Measurements from ENCODE around the gene DAPK1. TPM values are rescaled to one million over a fixed set of nuclear protein-coding genes. Genes with fewer than 3 reads are reported as not detected.

The DAPK1 gene
- polyA plus RNA-seq, 2 of the 4 experiments (the other 2 are of a cell fraction) = 55.2 to 67.2 TPM

DNA sequence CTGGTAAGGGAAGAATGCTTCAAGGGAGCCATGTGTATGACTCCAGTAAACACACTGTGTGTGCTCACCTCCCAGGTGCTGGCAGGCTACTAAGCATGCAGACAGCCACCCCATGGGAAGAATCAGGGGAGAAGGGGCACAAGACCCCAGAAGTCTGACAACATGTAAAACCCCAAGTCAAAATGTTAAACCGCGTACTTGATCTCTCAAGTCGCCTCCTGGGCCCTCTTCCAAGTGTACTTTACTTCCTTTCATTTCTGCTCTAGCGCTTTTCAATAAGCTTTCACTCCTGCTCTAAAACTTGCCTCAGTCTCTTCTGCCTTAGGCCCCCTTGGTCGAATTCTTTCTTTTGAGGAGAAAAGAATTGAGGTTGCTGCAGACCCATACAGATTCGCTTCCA is 31.3 kb downstream of the DAPK1 start:
- no peak overlapping the region for H3K27ac ChIP-seq
- no peak for DNase-seq (ENCODE audit: low read depth in 1 of 2, low spot score in 1 of 2)
- peaks cover 20% of the 10 kb centered on the region for H3K4me1 ChIP-seq
- H3K4me2 ChIP-seq = no peak overlapping the region
- H3K9me3 ChIP-seq = no peaks in the 10 kb centered on the region
- no peak for FAIRE-seq
- CTCF ChIA-PET = no interaction called here
- POLR2A ChIA-PET = no interaction called here
- H3K4me3 ChIP-seq = no peak overlapping the region
- ATAC-seq = no peak
- WGBS (ENCODE audit: missing lambda C conversion rate) = 93% methylated on average over 6 of the region's 6 CpGs
- no peak for TF ChIP-seq ZC3H11A (IDR thresholded peaks at IDR 0.05)

DNA sequence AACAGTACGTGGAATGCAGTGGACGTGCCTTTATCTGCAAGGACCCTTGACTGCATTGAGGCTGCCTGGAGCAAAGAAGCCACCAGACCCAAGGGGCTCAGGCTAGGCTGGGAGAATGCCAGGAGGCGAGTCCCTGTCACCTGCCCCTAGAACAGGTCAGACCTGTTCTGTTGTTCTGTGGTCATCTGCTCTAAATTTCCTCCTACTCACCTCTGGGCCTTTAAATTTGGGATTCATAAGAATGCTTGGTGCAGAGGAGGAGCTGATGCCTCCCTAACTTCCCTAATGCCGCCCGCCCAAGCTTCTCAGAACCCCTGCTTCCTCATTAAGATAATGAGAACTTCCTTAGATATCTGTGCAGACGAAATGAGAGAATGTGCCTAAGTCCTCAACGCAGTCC is 32.0 kb downstream of the DAPK1 start:
- FAIRE-seq = no peak

DNA sequence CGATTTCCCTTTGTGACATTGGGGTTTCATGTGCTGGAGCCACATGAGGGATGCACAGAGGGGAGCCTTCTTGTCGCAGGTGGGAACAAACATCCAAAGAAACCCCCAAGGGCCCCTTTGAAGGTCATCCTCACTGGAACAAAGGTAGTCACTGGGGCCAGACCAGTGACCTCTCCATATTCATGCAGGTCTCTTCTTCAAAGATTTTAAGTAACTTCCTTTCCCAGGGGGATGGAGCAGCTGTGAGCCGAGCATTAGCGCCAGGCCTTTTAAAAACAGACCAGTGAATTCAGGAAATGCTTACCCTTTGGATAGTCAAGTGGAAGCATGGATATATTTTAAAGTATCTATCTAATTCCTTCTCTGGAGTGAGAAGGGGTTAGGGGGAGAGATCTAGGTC is 33.0 kb downstream of the DAPK1 start:
- ChIA-PET CTCF (interaction anchor here (0.9 kb wide), 1 partner anchor 41 kb away, joined by 3 read pairs; no protein-coding TSS in a partner anchor), POLR2A (no interaction called here)
- FAIRE-seq (no peak), DNase-seq (ENCODE audit: low read depth in 1 of 2, low spot score in 1 of 2) (no peak), ATAC-seq (no peak)
- H3K4me1 ChIP-seq = peaks cover 22% of the 10 kb centered on the region
- no peak overlapping the region for H3K27ac ChIP-seq
- H3K4me2 ChIP-seq = no peak overlapping the region
- TF ChIP-seq PHF8 (IDR thresholded peaks at IDR 0.05; ENCODE audit: borderline replicate concordance, low read depth) = no peak
- no peak for TF ChIP-seq BHLHE40 (IDR thresholded peaks at IDR 0.05; ENCODE audit: low read depth, low read length)
- no peak for TF ChIP-seq JUNB (IDR thresholded peaks at IDR 0.05)
- no peak for TF ChIP-seq HEYL (CRISPR knock-in tag; IDR thresholded peaks at IDR 0.05)
- TF ChIP-seq NPAS2 (CRISPR knock-in tag; IDR thresholded peaks at IDR 0.05; ENCODE audit: borderline replicate concordance) = no peak
- TF ChIP-seq EHF (CRISPR knock-in tag; IDR thresholded peaks at IDR 0.05) = no peak
- no peaks in the 10 kb centered on the region for H3K9me3 ChIP-seq
- WGBS (ENCODE audit: missing lambda C conversion rate) = 92% methylated on average over 4 of the region's 4 CpGs
- H3K4me3 ChIP-seq = no peak overlapping the region

More for the DNA sequence above, 32.0 kb downstream of the DAPK1 start:
- Histone ChIP-seq H3K4me1 (peaks cover 20% of the 10 kb centered on the region), H3K27ac (no peak overlapping the region), H3K4me2 (no peak overlapping the region), H3K4me3 (no peak overlapping the region), H3K9me3 (no peaks in the 10 kb centered on the region)
- ATAC-seq (no peak), DNase-seq (ENCODE audit: low read depth in 1 of 2, low spot score in 1 of 2) (no peak)
- ChIA-PET POLR2A (no interaction called here), CTCF (no interaction called here)
- TF ChIP-seq GATA3 (IDR thresholded peaks at IDR 0.05; ENCODE audit: borderline replicate concordance) = no peak
- TF ChIP-seq CHD2 (IDR thresholded peaks at IDR 0.05; ENCODE audit: low read length, partially characterized antibody) = no peak
- no peak for TF ChIP-seq RARB (CRISPR knock-in tag; IDR thresholded peaks at IDR 0.05)
- TF ChIP-seq, protein P1, sequence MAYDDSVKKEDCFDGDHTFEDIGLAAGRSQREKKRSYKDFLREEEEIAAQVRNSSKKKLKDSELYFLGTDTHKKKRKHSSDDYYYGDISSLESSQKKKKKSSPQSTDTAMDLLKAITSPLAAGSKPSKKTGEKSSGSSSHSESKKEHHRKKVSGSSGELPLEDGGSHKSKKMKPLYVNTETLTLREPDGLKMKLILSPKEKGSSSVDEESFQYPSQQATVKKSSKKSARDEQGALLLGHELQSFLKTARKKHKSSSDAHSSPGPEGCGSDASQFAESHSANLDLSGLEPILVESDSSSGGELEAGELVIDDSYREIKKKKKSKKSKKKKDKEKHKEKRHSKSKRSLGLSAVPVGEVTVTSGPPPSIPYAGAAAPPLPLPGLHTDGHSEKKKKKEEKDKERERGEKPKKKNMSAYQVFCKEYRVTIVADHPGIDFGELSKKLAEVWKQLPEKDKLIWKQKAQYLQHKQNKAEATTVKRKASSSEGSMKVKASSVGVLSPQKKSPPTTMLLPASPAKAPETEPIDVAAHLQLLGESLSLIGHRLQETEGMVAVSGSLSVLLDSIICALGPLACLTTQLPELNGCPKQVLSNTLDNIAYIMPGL (CRISPR knock-in tag; IDR thresholded peaks at IDR 0.05; ENCODE audit: borderline replicate concordance) = no peak
- no peak for TF ChIP-seq ZSCAN20 (CRISPR knock-in tag; IDR thresholded peaks at IDR 0.05)
- TF ChIP-seq, protein P2, sequence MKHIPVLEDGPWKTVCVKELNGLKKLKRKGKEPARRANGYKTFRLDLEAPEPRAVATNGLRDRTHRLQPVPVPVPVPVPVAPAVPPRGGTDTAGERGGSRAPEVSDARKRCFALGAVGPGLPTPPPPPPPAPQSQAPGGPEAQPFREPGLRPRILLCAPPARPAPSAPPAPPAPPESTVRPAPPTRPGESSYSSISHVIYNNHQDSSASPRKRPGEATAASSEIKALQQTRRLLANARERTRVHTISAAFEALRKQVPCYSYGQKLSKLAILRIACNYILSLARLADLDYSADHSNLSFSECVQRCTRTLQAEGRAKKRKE (CRISPR knock-in tag; IDR thresholded peaks at IDR 0.05; ENCODE audit: low read depth) = no peak
- TF ChIP-seq HOXB5 (CRISPR knock-in tag; IDR thresholded peaks at IDR 0.05) = no peak
- TF ChIP-seq, protein P3, sequence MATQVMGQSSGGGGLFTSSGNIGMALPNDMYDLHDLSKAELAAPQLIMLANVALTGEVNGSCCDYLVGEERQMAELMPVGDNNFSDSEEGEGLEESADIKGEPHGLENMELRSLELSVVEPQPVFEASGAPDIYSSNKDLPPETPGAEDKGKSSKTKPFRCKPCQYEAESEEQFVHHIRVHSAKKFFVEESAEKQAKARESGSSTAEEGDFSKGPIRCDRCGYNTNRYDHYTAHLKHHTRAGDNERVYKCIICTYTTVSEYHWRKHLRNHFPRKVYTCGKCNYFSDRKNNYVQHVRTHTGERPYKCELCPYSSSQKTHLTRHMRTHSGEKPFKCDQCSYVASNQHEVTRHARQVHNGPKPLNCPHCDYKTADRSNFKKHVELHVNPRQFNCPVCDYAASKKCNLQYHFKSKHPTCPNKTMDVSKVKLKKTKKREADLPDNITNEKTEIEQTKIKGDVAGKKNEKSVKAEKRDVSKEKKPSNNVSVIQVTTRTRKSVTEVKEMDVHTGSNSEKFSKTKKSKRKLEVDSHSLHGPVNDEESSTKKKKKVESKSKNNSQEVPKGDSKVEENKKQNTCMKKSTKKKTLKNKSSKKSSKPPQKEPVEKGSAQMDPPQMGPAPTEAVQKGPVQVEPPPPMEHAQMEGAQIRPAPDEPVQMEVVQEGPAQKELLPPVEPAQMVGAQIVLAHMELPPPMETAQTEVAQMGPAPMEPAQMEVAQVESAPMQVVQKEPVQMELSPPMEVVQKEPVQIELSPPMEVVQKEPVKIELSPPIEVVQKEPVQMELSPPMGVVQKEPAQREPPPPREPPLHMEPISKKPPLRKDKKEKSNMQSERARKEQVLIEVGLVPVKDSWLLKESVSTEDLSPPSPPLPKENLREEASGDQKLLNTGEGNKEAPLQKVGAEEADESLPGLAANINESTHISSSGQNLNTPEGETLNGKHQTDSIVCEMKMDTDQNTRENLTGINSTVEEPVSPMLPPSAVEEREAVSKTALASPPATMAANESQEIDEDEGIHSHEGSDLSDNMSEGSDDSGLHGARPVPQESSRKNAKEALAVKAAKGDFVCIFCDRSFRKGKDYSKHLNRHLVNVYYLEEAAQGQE (IDR thresholded peaks at IDR 0.05) = no peak
- TF ChIP-seq KDM5A (IDR thresholded peaks at IDR 0.05) = no peak
- TF ChIP-seq RAD21 (conservative IDR thresholded peaks at IDR 0.05 in 1 of 2, IDR thresholded peaks at IDR 0.05 in 1 of 2) = no peak
- TF ChIP-seq POLR2AphosphoS2 (conservative IDR thresholded peaks at IDR 0.05; ENCODE audit: low read length) = no peak
- TF ChIP-seq EHMT2 (IDR thresholded peaks at IDR 0.05; ENCODE audit: low read depth) = no peak
- no peak for TF ChIP-seq SREBF2 (IDR thresholded peaks at IDR 0.05)
- 94% methylated on average over 7 of the region's 7 CpGs for WGBS (ENCODE audit: missing lambda C conversion rate)

All from A549 (cell line).